DOHH2 (cell line): ENCODE measurements around the gene STK11.

ENCODE experiments used
- CTCF ChIP-seq: fragments of 200-600 bp; sonication (generic); IDR thresholded peaks from one replicate; pipeline ENCODE4 v1.5.1; 2014; ENCODE audit warnings: antibody characterized with exemption, mild to moderate bottlenecking, low read depth, low read length; ENCODE audit not compliant: poor library complexity, severe bottlenecking
- EZH2phosphoT487 ChIP-seq: fragments of 200-600 bp; sonication (generic); IDR thresholded peaks from 2 replicates; pipeline ENCODE4 v1.6.1; 2017; ENCODE audit warnings: borderline replicate concordance, mild to moderate bottlenecking, antibody characterized with exemption, low read length, moderate library complexity, mixed read lengths

- TF ChIP-seq CTCF (no peak), EZH2phosphoT487 (no peak)
These were observed at the start of gene STK11 for GRCh38 chr19:1205114-1206099.
